Endothelial cell of umbilical vein (primary cell): ENCODE measurements around the gene RSL1D1. TPM values are rescaled to one million over a fixed set of nuclear protein-coding genes. Genes with fewer than 3 reads are reported as not detected.

ENCODE experiments used
- BruUV-seq: library from RNA; stranded (reverse); fragments of 400-500 nt; replicated peaks from 2 replicates; lab custom pipeline; 2021; lab: Mats Ljungman, UMichigan
- CTCF ChIA-PET: fragments of 300-600, 350-600 bp; sonication (Branson Sonifier 250); formaldehyde crosslinking; loops from one replicate; lab custom pipeline; 2021; ENCODE audit warnings: antibody characterized with exemption, inconsistent platforms; lab: Charles Lee
- POLR2A ChIA-PET: fragments of 300-600, 350-600 bp; sonication (Branson Sonifier 250); formaldehyde crosslinking; loops from one replicate; lab custom pipeline; 2021; ENCODE audit warnings: antibody characterized with exemption, inconsistent platforms; lab: Charles Lee
- DNase-seq: peaks from one replicate; pipeline ENCODE4 v3.0.0-alpha.2; 2011; ENCODE audit warnings: low read depth, low spot score
- FAIRE-seq: peaks from 2 replicates; lab custom pipeline; 2011; peaks lifted over from hg19 to GRCh38; lab: Jason Lieb, UNC
- H2AFZ ChIP-seq: 2 replicates; pipeline ENCODE4 v1.6.0; 2012; ENCODE audit warnings: low read depth, low read length, control low read depth, inconsistent platforms
- H3K27ac ChIP-seq: 2 replicates; pipeline ENCODE4 v1.5.1; 2011; ENCODE audit warnings: low read depth, mild to moderate bottlenecking, control low read depth, low read length, moderate library complexity; ENCODE audit not compliant: insufficient read depth
- H3K27me3 ChIP-seq, 2 experiments: 2 replicates each; pipeline versions ENCODE4 v1.6.0 to v1.6.1; 2011; ENCODE audit warnings: low read length in 2 of 2, mixed read lengths in 1 of 2; ENCODE audit not compliant: control insufficient read depth in 2 of 2, insufficient read depth in 2 of 2
- H3K36me3 ChIP-seq, 2 experiments: 2 replicates in 1 of 2; 3 replicates in 1 of 2; pipeline ENCODE4 v1.5.1; 2011; ENCODE audit warnings: low read length in 2 of 2, mild to moderate bottlenecking in 1 of 2, moderate library complexity in 1 of 2; ENCODE audit not compliant: control insufficient read depth in 2 of 2, insufficient read depth in 2 of 2; ENCODE audit errors: extremely low read depth in 1 of 2
- H3K4me1 ChIP-seq: 3 replicates; pipeline ENCODE4 v1.5.1; 2011; ENCODE audit warnings: mild to moderate bottlenecking, low read length; ENCODE audit not compliant: control insufficient read depth, insufficient read depth; ENCODE audit errors: extremely low read depth
- H3K4me2 ChIP-seq: 2 replicates; pipeline ENCODE4 v1.6.1; 2011; ENCODE audit warnings: low read length, control low read depth, mixed read lengths; ENCODE audit not compliant: insufficient read depth
- H3K4me3 ChIP-seq, 3 experiments: fragments of 200-600 bp in 1 of 3; sonication (generic), shearing (Covaris generic) in 1 of 3; replicated peaks in 1 of 3; 2 replicates each; pipeline ENCODE4 v1.5.1; 2011 to 2016; ENCODE audit warnings: control low read depth in 3 of 3, low read length in 3 of 3, mild to moderate bottlenecking in 2 of 3, inconsistent platforms in 1 of 3, low read depth in 1 of 3, moderate library complexity in 1 of 3; ENCODE audit not compliant: insufficient read depth in 1 of 3
- H3K79me2 ChIP-seq: 2 replicates; pipeline ENCODE4 v1.6.0; 2012; ENCODE audit warnings: low read length, inconsistent platforms; ENCODE audit not compliant: control insufficient read depth, insufficient read depth
- H3K9ac ChIP-seq: replicated peaks from 2 replicates; pipeline ENCODE3; 2011; ENCODE audit warnings: low read length, control low read depth; ENCODE audit not compliant: insufficient read depth; ENCODE audit errors: extremely low read depth
- H3K9me1 ChIP-seq: replicated peaks from 3 replicates; pipeline ENCODE4 v1.6.0; 2011; ENCODE audit warnings: mild to moderate bottlenecking, low read length; ENCODE audit not compliant: control insufficient read depth, insufficient read depth; ENCODE audit errors: extremely low read depth
- H3K9me3 ChIP-seq: replicated peaks from 2 replicates; pipeline ENCODE4 v1.5.1; 2012; ENCODE audit warnings: low read length, inconsistent platforms; ENCODE audit not compliant: control insufficient read depth, insufficient read depth
- H4K20me1 ChIP-seq: replicated peaks from 2 replicates; pipeline ENCODE3; 2011; ENCODE audit warnings: mild to moderate bottlenecking, low read length; ENCODE audit not compliant: control insufficient read depth, insufficient read depth; ENCODE audit errors: extremely low read depth
- EZH2 ChIP-seq: IDR thresholded peaks from 2 replicates; pipeline ENCODE4 v1.6.1; 2012; ENCODE audit warnings: borderline replicate concordance, low read depth, mild to moderate bottlenecking, moderate library complexity, low read length, inconsistent platforms; ENCODE audit not compliant: severe bottlenecking
- FOS ChIP-seq: IDR thresholded peaks from 2 replicates; pipeline ENCODE4 v1.6.1; 2011; ENCODE audit warnings: mild to moderate bottlenecking, low read length, moderate library complexity, borderline replicate concordance; ENCODE audit not compliant: insufficient read depth
- GATA2 ChIP-seq: IDR thresholded peaks from 2 replicates; pipeline ENCODE4 v1.7.0; 2011; ENCODE audit warnings: low read depth, mild to moderate bottlenecking, moderate library complexity, mixed read lengths, low read length; ENCODE audit not compliant: insufficient read length, insufficient read depth
- JUN ChIP-seq: IDR thresholded peaks from 2 replicates; pipeline ENCODE4 v1.6.1; 2011; ENCODE audit warnings: borderline replicate concordance, low read depth; ENCODE audit not compliant: insufficient read length, insufficient read depth
- MYC ChIP-seq: IDR thresholded peaks from one replicate; pipeline ENCODE4 v1.6.1; 2011; ENCODE audit warnings: mild to moderate bottlenecking, low read depth, low read length
- POLR2A ChIP-seq: IDR thresholded peaks from 2 replicates; pipeline ENCODE4 v1.6.1; 2012; ENCODE audit warnings: low read depth, mild to moderate bottlenecking, control low read depth, low read length
- POLR2AphosphoS5 ChIP-seq: IDR thresholded peaks from 2 replicates; pipeline ENCODE4 v1.6.1; 2012; ENCODE audit warnings: low read depth, mild to moderate bottlenecking, control low read depth, low read length, moderate library complexity; ENCODE audit not compliant: insufficient read depth
- dilution Hi-C: fragments of 300-500 bp; cut with MboI; formaldehyde crosslinking; loops from one replicate; pipeline ENCODE4 v1.15.0; 2019; ENCODE audit warnings: low sequenced_read_pairs; ENCODE audit not compliant: extremely low pct_ligation_motif_present
- intact Hi-C: fragments of 100-400 bp; cut with micrococcal nuclease; formaldehyde crosslinking; loops from one replicate; pipeline ENCODE4 v1.10.0; 2022
- polyA plus RNA-seq, 4 experiments: library from polyadenylated mRNA; depleted of rRNA in 3 of 4; stranded (reverse) in 3 of 4; unstranded in 1 of 4; fragments of >200 nt; gene quantifications; 2 replicates each; pipeline versions ENCODE4 v1.2.1 to v1.2.3, GENCODE V29; 2011 to 2012; ENCODE audit warnings: missing spikeins in 1 of 4
- total RNA-seq: library from RNA; stranded (reverse); gene quantifications from 2 replicates; pipeline ENCODE4 v1.2.3, GENCODE V29; 2021
- TF ChIP-seq, protein P1 (sequence below): IDR thresholded peaks from 2 replicates; pipeline ENCODE4 v1.6.1; 2011; ENCODE audit not compliant: insufficient read depth, insufficient read length
- TF ChIP-seq, protein P2 (sequence below), 2 donors: IDR thresholded peaks; 1 replicate in 1 of 2; 2 replicates in 1 of 2; pipeline ENCODE4 v1.5.1; 2011; ENCODE audit warnings: low read length in 2 of 2, mild to moderate bottlenecking in 2 of 2, moderate library complexity in 2 of 2, control low read depth in 1 of 2, inconsistent platforms in 1 of 2, low read depth in 1 of 2; ENCODE audit not compliant: insufficient read depth in 1 of 2; ENCODE audit errors: extremely low read depth in 1 of 2

Gene RSL1D1
- total and polyA plus RNA-seq, 2 donors (not counting 3 experiments of a cell fraction or from before 2014, with no cell fraction given) = 17.0 to 132 TPM

- H3K4me2 ChIP-seq = no peak overlapping the region
- H3K9me1 ChIP-seq = no peaks in the 10 kb centered on the region
- no peak for TF ChIP-seq POLR2A
- TF ChIP-seq JUN = no peak
- TF ChIP-seq MYC = no peak
- no peak for TF ChIP-seq GATA2
- H3K4me1 ChIP-seq = peaks cover 19% of the 10 kb centered on the region
- dilution Hi-C loops (no loop called here), intact Hi-C loops (no loop called here)
- H3K4me3 ChIP-seq = no peak overlapping the region
- H3K79me2 ChIP-seq = peaks cover 30% of the 10 kb centered on the region
- BruUV-seq = no TSS peak
- H3K27me3 ChIP-seq = no peaks in the 10 kb centered on the region
- no peaks in the 10 kb centered on the region for H3K9me3 ChIP-seq
- ChIA-PET CTCF (no interaction called here), POLR2A (no interaction called here)
- FAIRE-seq = no peak
- no peak overlapping the region for H3K9ac ChIP-seq
- no peaks in the 10 kb centered on the region for H3K36me3 ChIP-seq
- no peak for DNase-seq
- H3K27ac ChIP-seq = no peak overlapping the region
- no peaks in the 10 kb centered on the region for H4K20me1 ChIP-seq
- no peak overlapping the region for H2AFZ ChIP-seq
Measured at GRCh38 chr16:11800382-11800718, 51.0 kb downstream of the RSL1D1 start.

- Histone ChIP-seq H4K20me1 (no peaks in the 10 kb centered on the region), H3K9ac (no peak overlapping the region), H3K4me3 (no peak overlapping the region), H3K36me3 (peaks cover 0 to 3% of the 10 kb centered on the region in 2 experiments), H3K27me3 (no peaks in the 10 kb centered on the region), H3K79me2 (peaks cover 36% of the 10 kb centered on the region), H3K4me2 (no peak overlapping the region), H2AFZ (no peak overlapping the region), H3K9me1 (no peaks in the 10 kb centered on the region), H3K4me1 (peaks cover 25% of the 10 kb centered on the region), H3K9me3 (no peaks in the 10 kb centered on the region), H3K27ac (no peak overlapping the region)
- no peak for FAIRE-seq
- no peak for TF ChIP-seq POLR2A
- no peak for TF ChIP-seq JUN
- TF ChIP-seq, protein P1, sequence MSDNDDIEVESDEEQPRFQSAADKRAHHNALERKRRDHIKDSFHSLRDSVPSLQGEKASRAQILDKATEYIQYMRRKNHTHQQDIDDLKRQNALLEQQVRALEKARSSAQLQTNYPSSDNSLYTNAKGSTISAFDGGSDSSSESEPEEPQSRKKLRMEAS = no peak
- TF ChIP-seq MYC = no peak
- TF ChIP-seq, protein P2, sequence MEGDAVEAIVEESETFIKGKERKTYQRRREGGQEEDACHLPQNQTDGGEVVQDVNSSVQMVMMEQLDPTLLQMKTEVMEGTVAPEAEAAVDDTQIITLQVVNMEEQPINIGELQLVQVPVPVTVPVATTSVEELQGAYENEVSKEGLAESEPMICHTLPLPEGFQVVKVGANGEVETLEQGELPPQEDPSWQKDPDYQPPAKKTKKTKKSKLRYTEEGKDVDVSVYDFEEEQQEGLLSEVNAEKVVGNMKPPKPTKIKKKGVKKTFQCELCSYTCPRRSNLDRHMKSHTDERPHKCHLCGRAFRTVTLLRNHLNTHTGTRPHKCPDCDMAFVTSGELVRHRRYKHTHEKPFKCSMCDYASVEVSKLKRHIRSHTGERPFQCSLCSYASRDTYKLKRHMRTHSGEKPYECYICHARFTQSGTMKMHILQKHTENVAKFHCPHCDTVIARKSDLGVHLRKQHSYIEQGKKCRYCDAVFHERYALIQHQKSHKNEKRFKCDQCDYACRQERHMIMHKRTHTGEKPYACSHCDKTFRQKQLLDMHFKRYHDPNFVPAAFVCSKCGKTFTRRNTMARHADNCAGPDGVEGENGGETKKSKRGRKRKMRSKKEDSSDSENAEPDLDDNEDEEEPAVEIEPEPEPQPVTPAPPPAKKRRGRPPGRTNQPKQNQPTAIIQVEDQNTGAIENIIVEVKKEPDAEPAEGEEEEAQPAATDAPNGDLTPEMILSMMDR (IDR thresholded peaks at IDR 0.05; ENCODE audit: extremely low read depth in 1 of 2, insufficient read depth in 1 of 2, low read depth in 1 of 2, low read length in 2 of 2) = no peak
- TF ChIP-seq EZH2 = no peak
- TF ChIP-seq FOS = no peak
- TF ChIP-seq GATA2 = no peak
- TF ChIP-seq POLR2AphosphoS5 = no peak
- POLR2A ChIA-PET = no interaction called here
- no peak for DNase-seq
- BruUV-seq = no TSS peak
- dilution Hi-C loops = no loop called here
- intact Hi-C loops = no loop called here
- CTCF ChIA-PET = no interaction called here
Measured at GRCh38 chr16:11799509-11800381, 51.6 kb downstream of the RSL1D1 start.
